ENCODE data around the gene TMED6.

TMED6 gene

DNA sequence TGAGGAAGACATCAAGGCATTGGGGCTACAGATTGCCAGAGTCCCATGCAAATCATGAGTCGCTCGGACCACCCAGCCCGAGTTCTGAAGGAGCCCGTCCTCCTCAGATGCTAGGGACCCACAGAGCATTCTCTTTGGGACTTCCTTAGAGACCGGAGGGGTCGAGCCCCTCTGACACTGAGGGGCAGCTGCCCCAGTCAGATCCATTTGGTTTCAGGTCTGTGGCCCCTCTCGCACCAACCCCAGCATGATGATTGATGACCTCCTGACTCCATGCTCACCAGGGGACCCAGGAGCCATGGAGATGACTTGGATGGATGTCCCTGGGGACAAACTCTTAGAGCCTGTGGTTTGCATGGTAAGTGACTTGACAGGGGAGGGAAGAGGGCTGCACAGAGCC lies 29.2 kb downstream of the TMED6 start:
- no peak for DNase-seq

DNA sequence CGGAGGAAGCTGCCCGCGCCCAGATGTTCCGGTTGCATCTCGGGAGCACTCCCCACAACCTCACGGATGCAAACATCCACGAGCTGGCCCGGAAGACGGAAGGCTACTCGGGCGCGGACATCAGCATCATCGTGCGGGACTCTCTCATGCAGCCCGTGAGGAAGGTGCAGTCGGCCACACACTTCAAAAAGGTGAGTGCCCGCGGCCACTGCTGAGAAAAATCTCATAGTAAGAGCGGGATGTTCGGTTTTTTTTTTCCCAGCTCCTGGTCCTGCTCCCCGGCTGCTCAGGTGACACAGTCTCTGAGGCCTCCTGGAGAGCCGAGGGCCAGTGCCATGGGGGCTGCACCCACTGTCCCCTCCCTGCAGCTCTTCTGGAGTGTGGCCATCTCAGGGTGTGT lies 30.5 kb downstream of the TMED6 start:
- DNase-seq: no peak

DNA sequence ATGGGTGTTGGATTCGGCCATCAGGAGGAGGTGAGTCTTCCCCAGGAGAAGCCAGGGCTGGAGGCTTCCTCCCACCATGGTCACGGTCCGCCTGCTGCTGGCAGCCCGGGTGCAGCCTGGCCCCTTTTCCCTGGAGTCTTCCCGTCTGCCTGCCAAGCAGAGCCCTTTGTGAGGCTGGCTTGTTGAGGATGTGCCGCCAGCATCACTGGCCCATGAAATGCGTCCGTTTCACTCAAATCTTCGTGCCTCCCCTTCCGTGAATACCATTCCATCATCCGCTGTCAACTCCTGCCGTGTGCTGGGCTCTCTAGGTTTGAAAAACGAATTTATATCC lies 30.9 kb downstream of the TMED6 start:
- no peak for DNase-seq

DNA sequence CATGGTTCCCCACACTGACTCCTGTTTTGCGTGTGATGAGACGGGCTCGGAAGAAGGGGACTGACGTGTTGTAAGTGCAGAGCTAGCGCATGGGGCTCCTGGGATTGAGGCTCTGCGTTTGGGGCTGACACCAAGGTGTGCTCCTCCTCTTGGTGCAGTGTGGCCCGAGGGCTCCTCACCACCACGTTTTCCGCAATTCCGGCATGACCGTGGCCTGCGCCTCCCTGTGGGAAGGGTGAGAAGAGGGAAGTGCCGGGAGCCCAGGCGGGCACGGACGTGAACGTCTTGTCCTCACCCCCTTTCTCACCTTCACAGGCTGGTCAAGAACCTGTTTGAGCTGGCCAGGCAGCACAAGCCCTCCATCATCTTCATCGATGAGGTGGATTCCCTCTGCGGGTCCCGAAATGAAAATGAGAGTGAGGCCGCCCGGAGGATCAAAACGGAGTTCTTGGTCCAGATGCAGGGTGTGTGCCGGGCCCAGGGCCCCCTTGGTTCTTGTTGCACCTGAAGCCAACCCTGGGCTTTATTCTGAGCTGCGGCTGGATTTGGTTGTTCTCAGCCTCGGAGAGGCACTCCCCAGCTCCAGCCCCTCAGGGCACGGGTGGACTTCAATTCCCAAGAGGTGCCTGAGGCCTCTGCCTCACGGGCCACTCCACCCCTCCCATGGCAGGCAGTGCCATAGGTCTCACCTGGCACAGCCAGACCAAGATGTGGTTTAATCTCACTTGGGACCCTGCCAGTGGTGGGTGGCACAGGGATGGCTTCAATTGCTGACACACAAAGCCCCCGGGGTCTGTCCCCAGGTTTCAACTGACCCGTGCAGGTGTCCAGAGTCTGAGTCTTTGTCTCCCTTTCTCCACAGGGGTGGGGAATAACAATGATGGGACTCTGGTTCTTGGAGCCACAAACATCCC lies 31.5 kb downstream of the TMED6 start:
- no peak for DNase-seq

DNA sequence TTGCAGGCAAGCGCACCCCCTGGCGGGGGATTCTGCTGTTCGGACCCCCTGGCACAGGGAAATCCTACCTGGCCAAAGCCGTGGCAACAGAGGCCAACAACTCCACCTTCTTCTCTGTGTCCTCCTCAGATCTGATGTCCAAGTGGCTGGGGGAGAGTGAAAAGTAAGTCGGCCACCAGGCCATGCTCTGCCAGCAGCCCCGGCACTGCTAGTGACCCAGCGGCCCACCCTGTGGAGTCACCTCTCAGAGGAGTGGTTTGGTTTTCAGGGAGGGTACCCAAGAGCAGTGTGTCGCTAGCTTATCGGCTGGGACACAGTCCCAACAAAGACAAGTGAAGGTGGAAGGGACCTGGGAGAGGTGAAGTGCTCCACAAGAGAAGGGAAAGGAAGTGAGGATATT lies 32.2 kb downstream of the TMED6 start:
- no peak for DNase-seq

DNA sequence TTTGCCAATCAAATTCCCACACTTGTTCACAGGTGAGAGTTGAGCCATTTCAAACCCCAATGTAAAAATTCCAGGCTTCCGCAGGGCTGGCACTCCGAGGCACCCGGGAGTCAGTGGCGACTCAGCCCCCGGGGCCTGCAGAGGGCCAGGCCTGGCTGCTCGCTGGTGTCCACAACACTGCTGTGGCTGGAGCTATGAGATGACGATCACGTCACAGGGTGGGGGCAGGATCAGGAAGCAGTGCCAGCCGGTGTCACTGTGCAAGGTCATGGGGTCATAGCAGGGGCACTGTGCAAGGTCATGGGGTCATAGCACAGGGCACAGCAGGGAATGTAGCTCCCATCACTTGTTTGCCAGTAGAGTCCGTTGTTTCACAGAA lies 32.7 kb downstream of the TMED6 start:
- DNase-seq: no peak

DNA sequence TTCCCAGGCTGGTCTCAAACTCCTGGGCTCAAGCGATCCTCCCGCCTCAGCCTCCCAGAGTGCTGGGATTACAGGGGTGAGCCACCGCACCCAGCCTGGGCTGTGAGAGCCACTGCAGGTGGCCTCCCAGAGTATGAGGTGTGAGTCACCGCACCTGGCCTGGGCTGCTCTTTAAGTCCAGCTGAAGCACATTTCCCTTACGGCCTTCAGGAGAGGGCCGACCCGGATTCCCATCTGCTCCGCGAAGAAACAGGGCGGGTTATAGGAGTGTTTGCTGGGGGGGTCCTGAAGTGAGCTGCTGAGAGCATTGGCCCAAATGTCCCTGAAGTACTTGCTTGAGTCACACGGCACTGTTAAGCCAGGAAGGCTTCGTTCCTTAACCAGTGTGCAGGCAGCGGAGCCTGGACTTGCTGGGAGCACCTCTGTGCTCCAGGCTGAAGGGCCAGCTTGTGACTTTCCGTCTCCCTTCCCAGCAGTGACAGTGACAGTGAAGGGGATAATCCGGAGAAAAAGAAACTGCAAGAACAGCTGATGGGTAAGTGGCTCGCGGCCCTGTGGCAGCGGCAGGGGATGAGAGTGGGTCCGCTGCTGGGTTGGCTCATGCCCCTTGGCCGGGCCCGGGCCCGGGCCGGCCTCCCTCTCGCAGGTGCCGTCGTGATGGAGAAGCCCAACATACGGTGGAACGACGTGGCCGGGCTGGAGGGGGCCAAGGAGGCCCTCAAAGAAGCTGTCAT lies 33.2 kb downstream of the TMED6 start:
- no peak for DNase-seq

DNA sequence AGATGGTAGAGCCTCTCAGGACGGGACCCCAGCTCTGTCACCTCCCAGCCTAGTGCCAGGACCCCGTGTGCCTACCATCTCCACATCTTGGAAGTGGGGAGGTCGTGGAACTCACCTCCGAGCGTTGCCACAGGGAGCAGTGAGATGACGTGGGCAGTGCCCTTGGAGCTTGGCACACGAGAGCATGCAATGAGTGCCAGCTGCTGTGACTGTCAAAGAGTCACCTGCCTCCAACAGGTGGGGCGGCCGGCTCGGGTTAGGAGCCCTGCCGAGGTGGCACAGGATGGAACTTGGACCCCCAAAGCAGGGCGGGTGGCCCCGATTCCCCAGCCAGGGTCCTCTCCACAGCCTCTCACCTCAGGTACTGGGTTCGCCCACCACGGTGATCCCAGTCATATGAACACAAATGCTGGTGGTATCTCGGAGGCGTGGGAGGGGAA lies 35.0 kb downstream of the TMED6 start:
- DNase-seq: no peak

DNA sequence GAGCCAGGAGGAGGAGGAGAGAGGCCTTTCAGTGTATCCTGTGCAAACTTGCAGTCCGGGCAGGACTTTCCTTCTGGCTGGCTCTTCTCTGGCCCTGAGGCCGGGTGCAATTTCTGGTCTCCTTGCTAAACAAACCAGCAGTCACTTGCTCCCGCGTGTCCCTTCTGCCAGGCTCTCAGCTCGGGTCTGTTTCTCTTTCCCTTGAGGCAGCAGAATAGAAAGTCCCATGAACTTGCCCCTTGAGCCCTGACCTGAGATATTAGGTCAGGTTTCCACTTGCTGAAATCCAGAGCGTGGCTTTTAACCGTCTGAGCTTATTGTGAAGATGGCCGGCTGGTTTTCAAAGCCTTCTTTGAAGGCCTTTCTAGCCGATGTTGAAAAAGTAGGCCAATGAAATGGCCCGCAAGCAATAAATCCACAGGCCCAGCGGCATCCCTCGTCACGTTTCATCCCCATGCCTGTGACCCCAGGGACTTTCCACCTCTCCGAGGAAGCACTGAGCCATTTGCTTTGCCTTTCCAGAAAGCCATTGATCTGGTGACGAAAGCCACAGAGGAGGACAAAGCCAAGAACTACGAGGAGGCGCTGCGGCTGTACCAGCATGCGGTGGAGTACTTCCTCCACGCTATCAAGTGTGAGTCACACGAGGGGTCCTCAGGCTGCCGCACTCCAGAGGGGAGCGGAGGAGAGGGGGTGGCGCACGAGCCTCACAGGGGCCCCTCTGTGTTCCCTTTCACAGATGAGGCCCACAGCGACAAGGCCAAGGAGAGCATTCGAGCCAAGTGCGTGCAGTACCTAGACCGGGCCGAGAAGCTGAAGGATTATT lies 35.9 kb downstream of the TMED6 start:
- DNase-seq: no peak

DNA sequence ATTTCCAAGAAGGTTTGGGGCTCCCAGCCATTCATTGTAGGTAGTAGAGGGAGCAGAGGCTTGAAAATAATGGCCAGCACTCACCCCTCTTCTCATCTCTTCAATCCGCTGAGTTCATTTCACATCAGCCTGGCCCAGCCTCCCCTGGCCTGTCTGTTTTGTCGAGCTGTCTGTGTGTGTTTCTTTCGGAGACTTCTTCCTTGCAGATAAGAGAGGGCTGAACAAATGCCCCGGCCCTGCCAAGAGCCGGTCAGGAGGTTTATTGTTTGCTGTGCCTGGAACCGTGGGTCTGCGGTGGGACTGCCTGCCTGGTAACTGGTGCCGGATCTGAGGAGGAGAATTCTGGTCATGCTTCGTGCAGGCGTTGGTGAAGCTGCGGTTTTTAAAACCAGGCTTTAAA lies 37.1 kb downstream of the TMED6 start:
- no peak for DNase-seq

DNA sequence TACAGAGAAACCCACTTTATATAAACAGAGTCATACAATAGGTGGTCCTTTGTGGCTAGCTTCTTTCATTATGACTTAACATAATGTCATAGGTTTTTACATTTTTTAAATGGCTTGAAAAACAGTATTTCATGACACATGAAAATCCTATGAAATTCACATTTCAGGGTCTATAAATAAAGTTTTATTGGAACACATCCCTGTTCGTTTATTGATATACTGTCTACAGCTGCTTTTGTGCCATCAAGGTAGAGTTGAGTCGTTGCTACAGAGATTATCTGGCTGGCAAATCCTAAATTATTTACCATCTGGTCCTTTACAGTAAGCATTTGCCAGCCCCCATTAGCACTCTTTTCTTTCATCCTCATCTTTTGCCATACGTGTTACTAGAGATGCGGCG lies 38.1 kb downstream of the TMED6 start:
- no peak for DNase-seq

DNA sequence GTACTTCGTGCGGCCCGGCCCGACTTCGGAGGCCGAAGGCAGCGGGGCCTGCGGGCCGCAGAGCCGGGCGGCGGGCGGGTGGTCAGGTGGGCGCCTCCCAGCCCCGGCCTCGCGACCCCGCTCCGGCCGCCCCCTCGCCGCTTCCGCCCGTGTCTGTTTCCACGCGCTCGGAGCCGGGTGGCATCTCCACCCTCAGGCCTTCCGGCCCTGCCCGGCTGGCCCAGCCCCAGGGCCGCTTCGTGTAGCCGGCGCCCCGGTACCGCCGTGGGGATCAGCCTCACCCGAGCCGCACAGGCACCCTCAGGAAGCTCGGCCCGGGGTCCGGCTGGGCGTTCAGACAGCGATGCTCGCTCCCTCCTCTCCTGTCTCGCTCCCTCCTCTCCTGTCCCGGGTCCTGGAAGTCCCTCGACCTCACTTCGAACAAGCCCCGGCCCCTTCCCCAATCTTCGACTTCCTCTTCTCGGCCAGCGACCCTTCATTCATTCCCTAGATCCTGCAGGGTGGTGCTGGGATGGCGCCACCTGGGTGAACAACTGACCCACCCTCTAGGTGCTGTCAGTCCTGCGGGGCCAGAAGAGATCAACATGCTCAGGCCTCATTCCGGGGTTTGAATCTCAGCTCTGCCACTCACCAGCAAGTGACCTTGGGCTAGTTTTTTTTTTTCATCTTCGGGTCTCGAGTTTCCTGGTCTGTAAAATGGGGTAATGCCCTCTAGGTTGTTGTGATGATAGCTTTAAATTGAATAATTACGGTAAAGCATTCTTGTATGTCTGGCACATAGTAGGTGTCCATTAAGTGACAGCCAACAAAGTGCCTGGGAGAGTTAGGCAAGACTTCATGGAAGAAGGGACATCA lies 39.8 kb downstream of the TMED6 start:
- peak; percentile 34 for DNase-seq

DNA sequence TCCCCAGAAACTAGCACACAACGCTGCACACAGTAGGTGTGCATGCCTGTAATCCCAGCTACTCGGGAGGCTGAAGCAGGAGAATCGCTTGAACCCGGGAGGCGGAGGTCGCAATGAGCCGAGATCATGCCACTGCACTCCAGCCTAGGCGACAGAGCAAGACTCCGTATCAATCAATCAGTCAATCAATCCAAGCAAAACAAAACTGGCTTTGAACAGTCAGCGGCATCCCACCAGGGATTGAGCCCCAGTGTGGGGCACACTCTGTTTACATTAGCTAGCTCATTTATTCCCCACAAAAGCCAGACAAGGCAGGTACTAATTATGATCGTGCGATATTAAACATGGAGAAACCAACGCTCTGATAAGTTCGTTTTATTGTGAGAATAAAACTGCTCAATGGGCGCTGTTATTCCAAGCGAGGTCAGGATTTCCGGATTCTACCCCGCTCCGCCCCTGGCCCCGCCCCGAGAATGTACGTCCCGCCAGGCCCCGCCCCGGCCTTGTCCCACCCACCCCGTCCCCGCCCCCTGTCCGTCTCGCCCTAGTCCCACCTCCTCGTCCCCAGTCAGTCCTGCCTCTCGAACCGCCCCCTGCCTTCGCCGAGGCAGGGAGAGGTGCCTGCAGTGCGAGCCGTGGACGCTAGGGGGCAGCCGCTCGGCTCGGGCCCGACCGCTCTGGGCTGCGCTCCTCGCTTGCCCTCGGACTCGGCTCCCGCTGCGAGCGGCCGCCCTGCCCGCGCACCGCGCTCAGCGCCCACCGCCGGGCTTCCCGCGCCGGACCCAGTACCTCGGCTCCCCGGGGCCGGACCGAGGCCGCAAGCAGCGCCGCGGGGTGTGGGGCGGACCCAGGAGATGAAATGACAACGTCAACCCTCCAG lies 40.7 kb downstream of the TMED6 start, which contains the start of gene VPS4A:
Gene VPS4A, plus strand, starts transcription at position 698 of the 880 bp plus-strand sequence. Its CDS starts 162 bp downstream, at position 860.
- peak; percentile 96 for DNase-seq

DNA sequence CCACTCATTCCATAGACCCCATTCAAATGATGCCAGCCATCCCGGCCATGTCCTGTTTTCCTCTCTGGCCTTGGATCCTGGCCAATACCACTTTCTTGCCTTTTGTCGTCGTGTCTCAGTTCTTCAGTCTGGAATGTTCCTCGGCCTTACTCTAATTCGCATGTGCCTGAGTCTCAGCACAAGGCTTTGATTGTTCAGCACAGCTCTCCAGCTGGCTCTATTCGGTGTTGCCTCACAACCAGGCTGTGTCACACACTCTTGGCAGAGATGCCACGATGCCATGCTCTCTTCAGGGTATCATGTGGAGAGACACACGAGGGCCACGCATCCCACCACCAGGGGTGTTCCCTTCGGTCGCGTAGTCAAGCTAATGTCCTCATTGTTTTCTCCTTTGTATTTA lies 42.3 kb downstream of the TMED6 start:
- no peak for DNase-seq

DNA sequence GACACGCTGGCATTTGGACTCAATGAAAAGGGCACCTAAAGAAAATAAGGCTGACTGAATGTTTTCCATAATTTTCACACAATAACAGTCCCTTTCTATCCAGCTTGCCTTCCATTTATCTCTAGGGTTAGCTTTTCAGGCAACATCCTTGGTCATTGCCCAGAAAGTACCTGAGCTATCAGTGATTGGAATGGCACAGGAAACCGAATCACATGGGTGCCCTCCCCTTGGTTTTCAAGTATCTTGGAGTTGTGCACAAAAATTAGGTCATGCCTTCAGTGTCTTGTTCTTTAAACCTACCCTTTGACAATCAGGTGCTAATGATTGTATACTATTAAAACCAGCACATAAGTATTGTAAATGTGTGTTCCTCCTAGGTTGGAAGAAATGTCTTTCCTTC lies 43.7 kb downstream of the TMED6 start:
- DNase-seq: no peak

DNA sequence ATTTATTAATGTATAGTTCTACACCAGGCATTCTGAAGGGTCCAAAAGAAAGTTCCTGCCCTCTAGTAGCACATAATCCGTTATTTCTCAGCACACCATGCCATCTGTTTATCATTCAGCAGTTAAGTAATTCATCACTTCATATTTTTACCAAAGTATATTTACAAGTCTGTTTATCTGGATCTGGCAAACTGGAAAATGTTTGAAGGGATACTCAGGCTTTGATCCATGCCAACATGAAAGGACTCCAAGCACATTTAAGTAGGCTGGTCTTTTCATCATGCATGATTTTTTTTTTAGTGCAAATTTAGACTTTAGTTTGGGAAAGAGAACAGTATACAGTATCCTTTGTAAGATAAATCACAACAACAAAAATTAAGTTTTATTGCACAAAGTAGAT lies 44.5 kb downstream of the TMED6 start:
- no peak for DNase-seq

DNA sequence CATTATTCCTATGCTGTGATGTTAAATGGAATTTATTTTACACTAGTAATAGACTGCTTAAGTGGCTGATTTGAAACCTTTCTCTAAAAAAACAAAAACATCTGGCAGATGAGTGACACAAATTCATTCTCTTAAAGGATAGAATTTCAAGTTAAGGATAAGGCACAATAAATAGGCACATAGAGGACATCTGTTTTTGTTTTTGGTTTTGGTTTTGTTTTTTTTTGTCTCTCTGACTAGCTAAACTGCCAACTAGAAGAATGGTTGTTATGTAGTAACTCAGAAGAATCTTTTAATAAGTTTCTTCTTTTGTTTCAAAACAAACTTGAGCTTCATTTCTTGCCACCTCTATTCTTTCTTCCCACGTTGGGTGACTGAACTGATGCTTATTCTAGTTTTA lies 45.6 kb downstream of the TMED6 start:
- DNase-seq: no peak

DNA sequence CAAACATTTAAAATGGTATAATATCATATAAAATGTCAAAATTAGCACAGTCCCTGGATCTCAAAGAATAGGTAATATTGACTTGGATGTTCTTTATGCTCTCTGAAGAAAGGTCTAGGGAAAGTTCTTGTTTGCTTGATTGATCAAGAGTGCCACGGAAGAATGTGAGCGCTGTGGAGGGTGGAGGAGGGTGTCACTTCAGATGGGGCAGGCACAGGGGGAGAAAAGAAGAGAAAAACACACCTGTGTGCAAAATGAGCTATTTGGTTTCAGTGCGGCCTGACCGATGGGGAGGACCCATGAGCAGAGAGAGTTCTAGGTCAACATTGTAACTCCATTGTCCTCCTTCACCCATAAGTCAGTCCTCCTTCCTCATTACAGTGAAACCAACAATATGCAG lies 49.3 kb downstream of the TMED6 start:
- no peak for DNase-seq

DNA sequence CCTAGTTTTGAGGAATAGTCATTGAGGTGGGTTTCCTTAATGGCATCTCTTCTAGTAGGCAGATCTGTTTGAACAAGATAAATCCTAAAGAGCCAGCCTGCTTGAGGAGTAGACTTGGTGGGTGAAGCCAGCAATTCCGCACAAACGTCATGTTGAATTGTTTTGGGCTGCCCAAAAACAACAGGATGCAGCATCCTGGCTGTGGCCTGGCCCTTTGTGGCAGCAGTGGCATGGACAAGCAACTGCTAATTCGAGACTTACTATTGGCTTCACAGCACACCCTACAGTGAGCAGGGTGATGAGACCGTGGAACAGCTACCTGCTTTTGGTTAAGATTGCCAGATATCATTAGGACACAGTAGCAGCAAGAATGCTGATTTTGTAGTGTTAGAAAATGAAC lies 49.7 kb downstream of the TMED6 start:
- no peak for DNase-seq

DNA sequence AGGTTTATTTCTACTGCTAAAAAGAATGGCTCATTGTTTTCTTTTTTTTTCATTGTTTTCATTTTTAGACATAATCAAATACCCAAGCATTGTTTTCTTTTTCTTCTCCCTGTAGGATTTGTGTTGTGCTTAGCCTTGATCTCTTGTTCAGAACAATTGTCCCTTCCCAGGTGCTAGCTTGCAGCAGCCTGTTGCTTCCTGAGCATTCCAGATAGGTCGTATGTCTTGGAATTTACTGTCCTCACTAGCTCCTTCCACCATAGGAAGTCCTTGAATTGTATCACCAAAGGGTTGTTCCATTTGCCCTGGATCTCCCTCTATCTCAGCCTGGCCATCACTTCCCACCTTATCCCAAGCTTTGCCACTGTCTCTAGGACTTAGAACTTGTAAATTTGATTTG lies 50.4 kb downstream of the TMED6 start:
- DNase-seq: no peak

DNA sequence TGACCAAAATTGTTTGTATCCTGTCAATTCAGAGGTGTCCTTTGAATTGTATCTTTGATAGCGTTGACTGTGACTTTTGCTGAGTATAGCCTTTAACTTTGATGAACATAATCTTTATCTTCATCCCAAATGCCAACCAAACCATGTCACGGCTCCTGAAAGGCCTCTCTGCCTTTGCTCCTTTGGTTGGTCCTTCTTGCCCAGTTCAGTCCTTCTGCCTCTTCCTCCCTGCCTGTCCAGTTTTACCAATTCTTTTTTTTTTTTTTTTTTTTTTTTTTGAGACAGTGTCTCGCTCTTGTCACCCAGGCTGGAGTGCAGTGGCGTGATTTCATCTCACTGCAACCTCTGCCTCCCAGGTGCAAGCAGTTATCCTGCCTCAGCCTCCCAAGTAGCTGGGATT lies 53.3 kb downstream of the TMED6 start:
- DNase-seq: no peak
